Activated CD8-positive, alpha-beta T cell treated with anti-CD3 and anti-CD28 coated beads for 36 hours (primary cell): ENCODE data around the gene ARIH2. TPM values are rescaled to one million over a fixed set of nuclear protein-coding genes. Genes with fewer than 3 reads are reported as not detected.

Experiments
- ATAC-seq: fragments of 200-7000 bp; cut with Tn5 transposase; one replicate; pipeline ENCODE4 v1.10.0; 2021; ENCODE audit warnings: mild to moderate bottlenecking, moderate library complexity
- CTCF ChIA-PET: fragments of 350-600 bp; sonication (Branson Sonifier 250); formaldehyde crosslinking; loops from one replicate; lab custom pipeline; 2021; ENCODE audit warnings: antibody characterized with exemption; lab: Charles Lee
- POLR2A ChIA-PET: fragments of 350-600 bp; sonication (Branson Sonifier 250); formaldehyde crosslinking; loops from one replicate; lab custom pipeline; 2021; ENCODE audit warnings: antibody characterized with exemption; lab: Charles Lee
- DNase-seq: peaks from one replicate; pipeline ENCODE4 v3.0.0-alpha.2; 2020
- H3K27ac Mint-ChIP-seq: one replicate; pipeline ENCODE4 v1.8.0; 2021; ENCODE audit warnings: mild to moderate bottlenecking, mixed read lengths
- H3K27me3 Mint-ChIP-seq: one replicate; pipeline ENCODE4 v1.8.0; 2021; ENCODE audit warnings: mixed read lengths
- H3K36me3 Mint-ChIP-seq: one replicate; pipeline ENCODE4 v1.8.0; 2021; ENCODE audit warnings: low read depth, mixed read lengths
- H3K4me1 Mint-ChIP-seq: one replicate; pipeline ENCODE4 v1.8.0; 2021; ENCODE audit warnings: low read depth, mixed read lengths
- H3K4me3 Mint-ChIP-seq: one replicate; pipeline ENCODE4 v1.8.0; 2021; ENCODE audit warnings: mild to moderate bottlenecking, moderate library complexity, mixed read lengths
- H3K9me3 Mint-ChIP-seq: one replicate; pipeline ENCODE4 v1.8.0; 2021; ENCODE audit warnings: mixed read lengths
- CTCF ChIP-seq: fragments of 200-600 bp; IDR thresholded peaks from one replicate; pipeline ENCODE4 v1.8.0; 2022; ENCODE audit warnings: antibody characterized with exemption, mild to moderate bottlenecking
- intact Hi-C: fragments of 100-400 bp; cut with micrococcal nuclease; formaldehyde crosslinking; loops from one replicate; pipeline ENCODE4 v1.10.0; 2022
- total RNA-seq, 2 experiments: library from RNA; stranded (reverse); gene quantifications; one replicate each; pipeline ENCODE4 v1.2.3, GENCODE V29; 2021

Gene ARIH2
- total RNA-seq, 2 experiments from 2014 or later: 98.2 to 115 TPM

GRCh38 chr3:48951764-48952163 is 33.1 kb downstream of the ARIH2 start:
- Mint-ChIP-seq H3K36me3 (peaks cover 16% of the 10 kb centered on the region), H3K27ac (no peak overlapping the region), H3K27me3 (no peaks in the 10 kb centered on the region), H3K4me1 (peaks cover 17% of the 10 kb centered on the region), H3K4me3 (no peak overlapping the region), H3K9me3 (no peaks in the 10 kb centered on the region)
- ChIA-PET POLR2A (interaction anchor here (0.6 kb wide), 1 partner anchor 284 kb away, joined by 3 read pairs; no protein-coding TSS in a partner anchor), CTCF (interaction anchor here (0.6 to 2.1 kb wide), 16 partner anchors 9 to 375 kb away, joined by 3 to 11 read pairs (median 3); partner anchors contain the start of genes IP6K2 and WDR6)
- intact Hi-C loops: no loop called here
- no peak for DNase-seq
- ATAC-seq: no peak
- no peak for TF ChIP-seq CTCF

GRCh38 chr3:48952510-48953118 is 34.0 kb downstream of the ARIH2 start:
- DNase-seq (peak; percentile 69), ATAC-seq (peak; percentile 49)
- Mint-ChIP-seq H3K4me1 (peaks cover 17% of the 10 kb centered on the region), H3K9me3 (no peaks in the 10 kb centered on the region), H3K4me3 (no peak overlapping the region), H3K36me3 (peaks cover 23% of the 10 kb centered on the region), H3K27me3 (no peaks in the 10 kb centered on the region), H3K27ac (peak overlapping the region; percentile 19)
- peak; percentile 56 for TF ChIP-seq CTCF
- ChIA-PET CTCF (interaction anchor here (0.6 to 2.1 kb wide), 13 partner anchors 10 to 246 kb away, joined by 3 to 11 read pairs (median 3); partner anchors contain the start of genes IP6K2 and WDR6), POLR2A (no interaction called here)
- intact Hi-C loops: no loop called here

- CTCF ChIA-PET: no interaction called here
- peaks cover 5% of the 10 kb centered on the region for H3K4me1 Mint-ChIP-seq
- TF ChIP-seq CTCF: no peak
- H3K27ac Mint-ChIP-seq: no peak overlapping the region
- POLR2A ChIA-PET: no interaction called here
- DNase-seq (no peak), ATAC-seq (no peak)
- H3K9me3 Mint-ChIP-seq: no peaks in the 10 kb centered on the region
- H3K4me3 Mint-ChIP-seq: no peak overlapping the region
- no peaks in the 10 kb centered on the region for H3K27me3 Mint-ChIP-seq
- intact Hi-C loops: no loop called here
- peaks cover 19% of the 10 kb centered on the region for H3K36me3 Mint-ChIP-seq
Observed at GRCh38 chr3:48957006-48957705, 38.5 kb downstream of the ARIH2 start.

DNA sequence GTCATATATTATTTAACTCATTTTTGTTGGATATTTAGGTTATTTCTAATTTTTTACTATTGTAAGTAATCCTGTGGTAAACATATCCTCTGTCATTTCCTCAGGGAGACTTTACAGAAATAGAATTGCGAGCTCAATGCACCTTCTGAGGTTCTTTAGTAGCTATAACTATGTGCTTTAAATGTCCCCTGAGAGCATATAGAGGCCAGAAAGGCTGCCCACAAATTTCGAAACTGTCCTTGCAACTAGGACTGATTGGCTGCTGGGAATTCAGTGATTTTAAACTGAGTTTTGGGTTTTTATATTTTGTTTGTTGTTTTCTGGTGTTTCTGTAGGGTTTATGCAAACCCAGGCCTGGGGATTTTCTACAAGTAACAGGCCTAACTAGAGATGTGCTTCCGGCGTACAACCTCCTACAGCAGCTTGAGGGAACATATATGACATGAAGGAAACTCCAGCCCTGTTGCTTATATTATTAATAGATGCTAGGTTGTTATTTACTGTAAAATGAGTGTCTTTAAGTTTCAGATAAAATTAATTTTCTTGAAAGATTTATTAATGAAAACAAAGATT is 42.3 kb downstream of the ARIH2 start:
- intact Hi-C loops: no loop called here
- no peak for ATAC-seq
- Mint-ChIP-seq H3K27me3 (no peaks in the 10 kb centered on the region), H3K27ac (no peak overlapping the region), H3K9me3 (no peaks in the 10 kb centered on the region), H3K4me3 (no peak overlapping the region), H3K36me3 (peaks cover 18% of the 10 kb centered on the region), H3K4me1 (peaks cover under 1% of the 10 kb centered on the region)
- DNase-seq: no peak
- no peak for TF ChIP-seq CTCF
- CTCF ChIA-PET: interaction anchor here (0.6 to 0.9 kb wide), 3 partner anchors 26 to 297 kb away, joined by 3 to 4 read pairs (median 3); no protein-coding TSS in a partner anchor
- POLR2A ChIA-PET: no interaction called here
